ENCODE results near the gene RASSF4.

RASSF4 gene

GRCh38 chr10:44960482-44961229, 1.1 kb downstream of the RASSF4 start:
- Mint-ChIP-seq H3K4me1 (ENCODE audit: low read depth) (peaks cover 30% of the 10 kb centered on the region), H3K27me3 (no peaks in the 10 kb centered on the region), H3K27ac (no peak overlapping the region), H3K4me3 (peak overlapping the region; percentile 71), H3K9me3 (ENCODE audit: low read depth) (no peaks in the 10 kb centered on the region), H3K36me3 (peaks cover 6% of the 10 kb centered on the region)

- peaks cover 4% of the 10 kb centered on the region for H3K36me3 Mint-ChIP-seq
- H3K4me1 Mint-ChIP-seq (ENCODE audit: low read depth): peaks cover 29% of the 10 kb centered on the region
- no peak overlapping the region for H3K27ac Mint-ChIP-seq
- H3K27me3 Mint-ChIP-seq: no peaks in the 10 kb centered on the region
- H3K9me3 Mint-ChIP-seq (ENCODE audit: low read depth): no peaks in the 10 kb centered on the region
- H3K4me3 Mint-ChIP-seq: peak overlapping the region; percentile 27
Measured at GRCh38 chr10:44961230-44961571, 1.6 kb downstream of the RASSF4 start.

GRCh38 chr10:44961931-44962750, 2.5 kb downstream of the RASSF4 start:
- Mint-ChIP-seq H3K27ac (no peak overlapping the region), H3K36me3 (no peaks in the 10 kb centered on the region), H3K9me3 (ENCODE audit: low read depth) (no peaks in the 10 kb centered on the region), H3K27me3 (no peaks in the 10 kb centered on the region), H3K4me1 (ENCODE audit: low read depth) (peaks cover 28% of the 10 kb centered on the region), H3K4me3 (no peak overlapping the region)

GRCh38 chr10:44962870-44963738, 3.5 kb downstream of the RASSF4 start:
- no peaks in the 10 kb centered on the region for H3K36me3 Mint-ChIP-seq
- H3K9me3 Mint-ChIP-seq (ENCODE audit: low read depth): no peaks in the 10 kb centered on the region
- H3K27ac Mint-ChIP-seq: no peak overlapping the region
- peaks cover 30% of the 10 kb centered on the region for H3K4me1 Mint-ChIP-seq (ENCODE audit: low read depth)
- H3K4me3 Mint-ChIP-seq: no peak overlapping the region
- no peaks in the 10 kb centered on the region for H3K27me3 Mint-ChIP-seq

- no peak overlapping the region for H3K4me3 Mint-ChIP-seq
- H3K36me3 Mint-ChIP-seq: no peaks in the 10 kb centered on the region
- H3K9me3 Mint-ChIP-seq (ENCODE audit: low read depth): no peaks in the 10 kb centered on the region
- no peak overlapping the region for H3K27ac Mint-ChIP-seq
- no peaks in the 10 kb centered on the region for H3K27me3 Mint-ChIP-seq
- peaks cover 30% of the 10 kb centered on the region for H3K4me1 Mint-ChIP-seq (ENCODE audit: low read depth)
Measured at GRCh38 chr10:44963772-44964633, 4.4 kb downstream of the RASSF4 start.

DNA sequence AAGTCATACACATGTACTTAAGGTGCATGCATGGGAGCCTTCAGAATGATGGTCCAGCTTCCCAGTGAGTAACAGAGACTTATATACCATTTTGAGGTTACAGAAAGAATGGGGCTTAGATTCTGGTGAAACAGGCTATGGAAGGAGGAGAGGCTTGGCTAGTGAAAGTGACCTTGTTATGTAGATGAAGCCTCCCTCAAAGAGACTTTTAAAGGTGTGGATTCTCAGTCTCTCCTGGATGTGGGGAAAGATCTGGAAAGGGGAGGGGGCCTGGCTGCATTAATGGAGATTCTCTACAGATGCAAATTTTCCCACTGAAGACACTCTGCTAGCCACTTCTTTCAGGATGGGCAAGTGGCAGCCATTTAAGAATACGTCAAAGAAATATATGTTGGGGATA, 5.5 kb downstream of the RASSF4 start:
- Mint-ChIP-seq H3K27ac (no peak overlapping the region), H3K9me3 (ENCODE audit: low read depth) (no peaks in the 10 kb centered on the region), H3K36me3 (no peaks in the 10 kb centered on the region), H3K27me3 (no peaks in the 10 kb centered on the region), H3K4me1 (ENCODE audit: low read depth) (peaks cover 32% of the 10 kb centered on the region), H3K4me3 (no peak overlapping the region)

DNA sequence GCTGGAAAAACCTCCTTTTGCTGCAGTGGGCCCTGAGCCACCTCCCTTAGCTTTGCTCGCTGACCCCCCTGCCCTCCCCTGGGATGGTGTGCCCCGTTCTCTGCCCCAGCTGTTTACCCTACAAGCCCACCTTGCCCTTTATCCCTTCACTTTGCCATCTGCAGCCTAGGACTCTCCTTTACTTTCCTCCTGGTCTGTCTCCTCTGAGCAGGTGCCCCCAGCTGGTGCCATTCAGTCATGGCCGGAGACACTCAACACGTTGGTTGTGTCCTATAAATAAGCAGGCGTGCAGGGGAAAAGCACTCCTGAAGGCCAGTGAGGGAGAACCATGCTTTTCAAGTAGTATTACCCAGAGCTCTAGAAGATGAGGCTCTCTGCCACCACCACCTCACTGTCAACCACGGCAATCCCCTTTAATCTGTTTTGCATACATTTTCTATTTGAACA, 6.1 kb downstream of the RASSF4 start:
- no peaks in the 10 kb centered on the region for H3K27me3 Mint-ChIP-seq
- H3K9me3 Mint-ChIP-seq (ENCODE audit: low read depth): no peaks in the 10 kb centered on the region
- no peak overlapping the region for H3K4me3 Mint-ChIP-seq
- H3K27ac Mint-ChIP-seq: no peak overlapping the region
- peaks cover 28% of the 10 kb centered on the region for H3K4me1 Mint-ChIP-seq (ENCODE audit: low read depth)
- H3K36me3 Mint-ChIP-seq: no peaks in the 10 kb centered on the region

DNA sequence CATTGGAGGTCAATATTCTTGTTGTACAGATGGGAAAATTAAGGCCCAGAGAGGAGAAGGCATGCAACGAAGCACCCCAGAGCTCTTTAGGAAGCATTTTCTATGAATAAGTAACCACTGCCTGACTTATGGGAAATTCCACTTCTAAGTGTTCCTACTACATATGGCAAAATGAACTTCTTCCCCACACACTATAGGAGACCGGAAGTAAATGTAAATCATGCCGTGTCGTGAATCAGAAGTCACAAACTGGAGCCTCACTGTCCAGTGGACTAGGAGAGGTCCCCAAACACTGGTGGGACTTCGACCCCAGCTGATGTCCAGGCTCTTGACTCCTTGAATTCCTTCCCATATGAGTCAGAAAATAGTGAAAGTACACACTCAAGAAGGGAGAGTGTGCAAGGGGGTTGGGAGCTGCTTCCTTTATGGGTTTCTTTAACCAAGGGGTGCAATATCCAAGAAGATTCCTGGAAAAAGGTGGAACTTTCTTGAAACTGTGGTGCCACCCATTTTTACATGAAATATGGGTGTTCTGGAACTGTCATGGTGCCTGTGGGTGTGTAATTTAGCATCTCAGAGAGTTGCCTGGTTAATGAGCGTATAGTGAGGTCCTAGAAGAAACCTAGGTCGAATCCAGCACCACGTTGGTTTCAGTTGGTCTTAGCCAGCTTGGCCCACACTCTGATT, 6.7 kb downstream of the RASSF4 start:
- H3K9me3 Mint-ChIP-seq (ENCODE audit: low read depth): no peaks in the 10 kb centered on the region
- no peak overlapping the region for H3K27ac Mint-ChIP-seq
- peaks cover 23% of the 10 kb centered on the region for H3K4me1 Mint-ChIP-seq (ENCODE audit: low read depth)
- H3K36me3 Mint-ChIP-seq: no peaks in the 10 kb centered on the region
- no peaks in the 10 kb centered on the region for H3K27me3 Mint-ChIP-seq
- H3K4me3 Mint-ChIP-seq: no peak overlapping the region

- no peaks in the 10 kb centered on the region for H3K9me3 Mint-ChIP-seq (ENCODE audit: low read depth)
- H3K27me3 Mint-ChIP-seq: no peaks in the 10 kb centered on the region
- H3K4me1 Mint-ChIP-seq (ENCODE audit: low read depth): peaks cover 23% of the 10 kb centered on the region
- H3K36me3 Mint-ChIP-seq: no peaks in the 10 kb centered on the region
- H3K4me3 Mint-ChIP-seq: no peak overlapping the region
- no peak overlapping the region for H3K27ac Mint-ChIP-seq
Measured at GRCh38 chr10:44966816-44967509, 7.4 kb downstream of the RASSF4 start.

DNA sequence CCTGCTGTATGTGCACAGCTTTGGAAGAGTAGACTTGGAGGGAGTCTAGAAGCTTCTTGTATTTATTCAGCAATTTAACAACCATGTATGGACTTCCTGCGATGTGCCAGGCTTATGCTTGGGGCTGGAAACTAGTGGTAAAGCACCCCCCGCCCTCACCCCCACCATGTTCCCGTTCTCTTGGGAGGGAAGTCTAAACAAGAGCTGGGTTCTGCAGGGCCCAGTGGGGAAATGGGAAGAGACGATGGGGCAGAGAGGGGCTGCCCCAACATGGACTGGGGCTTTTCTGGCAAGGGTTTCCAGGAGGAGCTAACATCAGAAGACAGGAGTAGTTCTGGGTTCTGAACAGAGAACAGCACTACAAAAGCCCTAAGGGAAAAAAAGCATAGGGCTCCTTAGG, 8.0 kb downstream of the RASSF4 start:
- Mint-ChIP-seq H3K36me3 (no peaks in the 10 kb centered on the region), H3K27ac (no peak overlapping the region), H3K4me1 (ENCODE audit: low read depth) (peaks cover 23% of the 10 kb centered on the region), H3K4me3 (no peak overlapping the region), H3K9me3 (ENCODE audit: low read depth) (no peaks in the 10 kb centered on the region), H3K27me3 (no peaks in the 10 kb centered on the region)

GRCh38 chr10:44968091-44968490, 8.5 kb downstream of the RASSF4 start:
- Mint-ChIP-seq H3K27ac (no peak overlapping the region), H3K36me3 (no peaks in the 10 kb centered on the region), H3K4me1 (ENCODE audit: low read depth) (peaks cover 23% of the 10 kb centered on the region), H3K4me3 (no peak overlapping the region), H3K9me3 (ENCODE audit: low read depth) (no peaks in the 10 kb centered on the region), H3K27me3 (no peaks in the 10 kb centered on the region)

DNA sequence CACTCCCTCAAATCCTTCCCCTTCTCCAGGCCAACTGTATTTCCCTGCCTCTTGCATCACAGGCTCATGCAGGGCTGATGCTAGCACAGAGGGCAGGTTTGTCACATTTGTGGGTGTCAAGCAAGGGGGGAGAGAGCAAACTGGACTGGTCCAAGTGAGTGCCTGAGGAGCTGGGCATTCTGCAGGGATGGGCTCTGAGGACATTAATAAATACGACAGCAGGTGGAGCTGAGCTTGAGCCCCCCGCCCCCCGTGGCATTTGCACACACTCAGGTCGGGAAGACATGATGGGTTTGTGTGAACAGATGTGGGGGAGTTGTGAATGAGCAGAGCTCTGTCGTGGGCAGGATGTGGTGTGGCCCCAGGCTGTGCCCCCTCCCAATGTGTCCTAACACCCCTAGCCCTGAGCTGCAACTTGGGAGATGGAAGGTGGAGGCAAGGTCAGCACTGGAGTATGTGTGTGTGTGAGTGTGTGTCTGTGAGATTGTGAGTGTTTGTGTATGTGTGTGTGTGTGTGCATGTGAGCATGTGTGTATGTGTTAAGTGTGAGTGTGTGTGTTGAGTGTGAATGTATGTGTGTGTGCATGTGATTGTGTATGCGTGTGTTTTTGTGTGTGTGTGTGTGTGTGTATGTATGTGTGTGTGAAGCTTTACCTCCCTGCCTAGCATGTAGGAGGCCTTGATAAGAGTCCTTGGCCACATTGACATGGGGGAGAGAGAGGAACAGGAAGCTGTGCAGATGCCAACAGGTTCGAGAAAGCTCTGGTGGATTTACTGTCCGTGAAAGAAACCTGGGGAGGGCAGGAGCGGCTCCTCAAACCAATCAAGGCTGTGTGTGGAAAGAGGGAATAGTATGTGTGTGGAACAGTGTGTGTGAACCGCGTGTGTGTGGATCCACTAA, 9.1 kb downstream of the RASSF4 start:
- Mint-ChIP-seq H3K27me3 (no peaks in the 10 kb centered on the region), H3K9me3 (ENCODE audit: low read depth) (no peaks in the 10 kb centered on the region), H3K36me3 (no peaks in the 10 kb centered on the region), H3K4me3 (no peak overlapping the region), H3K27ac (no peak overlapping the region), H3K4me1 (ENCODE audit: low read depth) (peaks cover 26% of the 10 kb centered on the region)

GRCh38 chr10:44969854-44970253, 10.3 kb downstream of the RASSF4 start:
- Mint-ChIP-seq H3K9me3 (ENCODE audit: low read depth) (no peaks in the 10 kb centered on the region), H3K4me1 (ENCODE audit: low read depth) (peaks cover 29% of the 10 kb centered on the region), H3K36me3 (no peaks in the 10 kb centered on the region), H3K4me3 (no peak overlapping the region), H3K27ac (no peak overlapping the region), H3K27me3 (no peaks in the 10 kb centered on the region)
